Cerebellar cortex (tissue), 1 donor: ENCODE data around the gene UQCRHL.

ENCODE experiments used
- DNase-seq: peaks from one replicate; pipeline ENCODE4 v3.0.0-alpha.2; 2015; ENCODE audit warnings: low spot score

UQCRHL gene

GRCh38 chr1:15758343-15758931, 49.0 kb downstream of the UQCRHL start, which contains the start of gene FBLIM1:
TSS of gene FBLIM1 (plus strand) at chr1:15758795. CDS start at chr1:15764984, 6,189 bp downstream.
- DNase-seq = no peak

GRCh38 chr1:15757575-15758342, 49.7 kb downstream of the UQCRHL start:
- no peak for DNase-seq
